Astrocyte (in vitro differentiated cells and primary cell): ENCODE data around the gene TAGAP.

Source experiments
- CTCF ChIP-seq: IDR thresholded peaks from 2 replicates; pipeline ENCODE4 v1.5.1; 2011; ENCODE audit warnings: low read depth, mild to moderate bottlenecking, inconsistent platforms, low read length, moderate library complexity; ENCODE audit not compliant: insufficient read depth
- EZH2 ChIP-seq: IDR thresholded peaks from 2 replicates; pipeline ENCODE4 v1.6.1; 2012; ENCODE audit warnings: mild to moderate bottlenecking, low read length, inconsistent platforms; ENCODE audit not compliant: insufficient read depth

DNA sequence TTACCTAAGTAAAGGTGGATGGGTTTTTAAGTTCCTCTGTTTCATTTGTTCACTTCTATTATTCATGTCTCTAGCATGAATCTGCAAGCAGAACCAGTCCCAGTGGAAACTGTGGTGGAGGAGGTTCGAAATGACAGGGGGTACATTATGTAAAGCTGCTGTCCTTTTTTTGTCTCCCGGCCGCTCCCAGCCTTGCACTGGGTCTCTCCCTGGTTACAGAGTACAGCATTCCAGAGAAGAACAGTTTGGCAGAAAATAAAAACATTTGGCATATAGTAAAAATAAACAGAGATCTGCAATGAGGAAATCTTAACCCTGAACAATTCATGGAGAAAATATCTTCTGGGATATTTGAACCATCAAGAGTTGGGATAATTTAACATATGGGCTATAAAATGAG lies 34.6 kb upstream of the TAGAP start:
- TF ChIP-seq CTCF (no peak), EZH2 (no peak)
